AG09319 (cell line): ENCODE measurements around the gene FMNL2.

ENCODE experiments used
- DNase-seq: peaks from one replicate; pipeline ENCODE4 v3.0.0-alpha.2; 2010; ENCODE audit warnings: low read depth; ENCODE audit errors: extremely low read depth
- TF ChIP-seq, protein P1 (sequence below): IDR thresholded peaks from 2 replicates; pipeline ENCODE4 v1.5.1; 2011; ENCODE audit warnings: low read depth, mild to moderate bottlenecking, inconsistent platforms, low read length, moderate library complexity

Gene FMNL2

DNA sequence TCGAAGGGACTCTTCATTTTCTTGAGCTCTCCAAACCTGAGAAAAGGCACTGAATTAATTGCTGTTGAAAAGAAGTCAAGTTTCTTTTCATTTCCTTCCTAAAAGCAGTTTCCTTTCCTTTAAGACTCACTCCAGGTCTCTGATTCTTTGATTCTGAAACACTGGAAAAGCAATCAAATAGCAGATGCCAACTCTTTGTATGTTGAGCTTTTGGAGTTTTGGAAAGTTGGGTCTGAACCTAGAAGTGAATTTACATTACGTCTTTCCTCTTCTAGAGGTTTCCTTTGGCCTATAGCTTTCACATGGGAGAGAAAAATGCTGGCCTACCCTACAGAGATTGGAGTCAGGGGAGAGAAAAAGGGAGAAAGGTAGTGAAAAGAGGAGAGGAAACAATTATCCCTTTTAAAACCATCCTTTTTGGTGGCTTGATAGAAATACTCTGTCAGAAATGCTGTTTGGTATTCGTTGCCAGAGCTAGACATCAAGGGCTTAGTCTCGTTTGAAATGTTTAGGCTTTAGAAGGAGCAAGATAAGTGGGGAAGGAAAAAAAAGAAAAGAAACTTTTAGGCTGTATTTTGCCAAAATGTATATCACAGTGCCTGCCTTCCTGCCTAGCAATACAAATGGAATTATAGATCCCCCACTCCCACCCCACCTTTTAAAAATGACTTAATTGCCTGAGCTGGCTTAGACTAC lies 194.6 kb downstream of the FMNL2 start:
- DNase-seq = no peak
- TF ChIP-seq, protein P1, sequence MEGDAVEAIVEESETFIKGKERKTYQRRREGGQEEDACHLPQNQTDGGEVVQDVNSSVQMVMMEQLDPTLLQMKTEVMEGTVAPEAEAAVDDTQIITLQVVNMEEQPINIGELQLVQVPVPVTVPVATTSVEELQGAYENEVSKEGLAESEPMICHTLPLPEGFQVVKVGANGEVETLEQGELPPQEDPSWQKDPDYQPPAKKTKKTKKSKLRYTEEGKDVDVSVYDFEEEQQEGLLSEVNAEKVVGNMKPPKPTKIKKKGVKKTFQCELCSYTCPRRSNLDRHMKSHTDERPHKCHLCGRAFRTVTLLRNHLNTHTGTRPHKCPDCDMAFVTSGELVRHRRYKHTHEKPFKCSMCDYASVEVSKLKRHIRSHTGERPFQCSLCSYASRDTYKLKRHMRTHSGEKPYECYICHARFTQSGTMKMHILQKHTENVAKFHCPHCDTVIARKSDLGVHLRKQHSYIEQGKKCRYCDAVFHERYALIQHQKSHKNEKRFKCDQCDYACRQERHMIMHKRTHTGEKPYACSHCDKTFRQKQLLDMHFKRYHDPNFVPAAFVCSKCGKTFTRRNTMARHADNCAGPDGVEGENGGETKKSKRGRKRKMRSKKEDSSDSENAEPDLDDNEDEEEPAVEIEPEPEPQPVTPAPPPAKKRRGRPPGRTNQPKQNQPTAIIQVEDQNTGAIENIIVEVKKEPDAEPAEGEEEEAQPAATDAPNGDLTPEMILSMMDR = no peak

DNA sequence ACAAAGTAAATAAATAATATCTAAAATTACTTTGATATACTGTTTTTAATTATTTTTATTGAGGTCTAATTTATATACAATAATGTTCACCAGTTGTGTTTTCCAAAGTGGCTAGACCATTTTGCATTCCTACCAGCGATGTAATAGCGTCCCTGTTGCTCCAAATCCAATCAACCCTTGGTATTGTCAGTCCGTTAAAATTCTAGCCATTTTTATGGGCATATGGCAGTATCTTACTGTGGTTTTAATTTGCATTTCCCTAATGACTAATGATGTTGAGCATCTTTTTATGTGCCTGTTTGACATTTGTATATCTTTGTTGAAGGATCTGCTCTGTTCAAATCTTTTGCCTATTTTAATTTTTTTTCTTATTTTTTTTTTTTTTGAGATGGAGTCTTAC lies 197.3 kb downstream of the FMNL2 start:
- no peak for DNase-seq
- TF ChIP-seq, protein P1 = no peak

DNA sequence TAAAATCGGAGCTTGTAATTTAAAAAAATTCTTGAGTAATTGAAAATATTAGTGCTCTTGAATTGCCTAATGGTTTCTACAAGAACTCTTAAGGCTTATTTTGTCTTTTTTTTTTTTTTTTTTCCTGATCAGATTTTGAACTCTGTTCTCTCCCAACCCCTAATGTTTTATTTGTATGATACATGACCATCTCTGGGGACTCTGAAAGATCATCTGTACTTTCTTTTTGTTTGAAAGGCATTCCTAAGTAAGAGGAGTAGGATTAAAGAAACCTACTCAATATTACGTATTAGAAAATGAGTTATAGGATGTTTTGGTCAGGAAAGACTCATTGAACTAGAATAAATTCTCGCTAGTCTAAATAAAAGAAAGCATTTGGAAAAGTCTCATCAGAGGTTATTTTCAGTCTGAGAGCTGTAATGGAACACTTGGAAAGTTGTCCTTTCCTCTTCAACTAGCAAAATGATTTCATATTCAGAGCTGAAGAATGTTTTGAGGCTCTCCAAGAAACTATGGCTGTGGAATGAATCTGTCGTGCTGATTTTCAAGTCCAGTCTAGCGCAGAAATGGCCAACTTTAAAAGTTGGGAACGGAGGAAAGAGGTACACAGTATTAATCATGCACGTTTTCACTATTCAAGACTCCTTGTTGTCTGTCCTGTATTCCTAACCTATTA lies 199.6 kb downstream of the FMNL2 start:
- no peak for DNase-seq
- TF ChIP-seq, protein P1 = no peak

DNA sequence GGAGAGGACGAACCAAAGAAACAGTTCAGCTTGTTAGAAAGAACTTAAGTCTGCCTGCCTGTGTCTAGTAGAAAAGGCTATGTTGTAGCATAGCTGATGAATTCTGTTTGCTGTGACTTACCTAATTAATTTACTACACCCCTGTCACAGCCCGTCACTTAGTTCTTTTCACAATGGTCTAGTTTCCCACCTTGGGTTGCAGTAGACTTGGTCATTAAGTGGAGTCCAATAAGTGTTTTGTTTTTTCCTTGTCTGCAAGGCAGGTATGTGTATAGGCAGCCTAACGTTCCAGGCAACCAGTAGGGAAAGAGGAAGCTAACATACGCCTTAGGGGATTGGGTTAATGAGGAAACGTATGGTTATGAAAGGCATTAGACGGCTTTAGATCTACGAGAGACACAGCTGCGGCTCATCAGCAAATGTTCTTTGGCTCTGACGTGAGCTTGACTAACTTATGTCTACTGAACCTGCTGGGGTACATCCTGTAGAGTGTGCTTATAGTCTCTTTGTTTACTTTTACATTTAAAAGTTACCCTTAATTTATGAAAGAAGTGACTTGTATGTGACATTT lies 202.2 kb downstream of the FMNL2 start:
- DNase-seq = no peak
- TF ChIP-seq, protein P1 = no peak

DNA sequence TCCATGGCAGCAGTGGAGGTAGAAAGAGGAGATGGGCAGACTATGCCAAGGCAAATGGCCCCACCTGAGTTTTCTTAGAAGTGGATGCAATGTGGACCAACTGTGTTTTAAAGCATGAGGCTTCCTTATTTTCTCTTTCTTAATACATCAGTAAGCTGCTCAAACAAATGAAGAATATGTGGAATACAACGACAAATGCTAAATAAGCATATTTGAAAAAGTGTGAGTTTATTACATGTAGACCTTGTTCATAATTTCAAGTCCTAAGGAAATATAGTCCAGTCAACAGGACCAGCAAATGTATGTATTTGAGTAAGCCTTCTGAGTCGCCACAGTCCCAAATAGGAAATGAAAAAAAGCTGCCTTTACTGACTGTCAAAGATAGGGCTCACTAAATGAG lies 204.4 kb downstream of the FMNL2 start:
- TF ChIP-seq, protein P1 = no peak
- DNase-seq = no peak

DNA sequence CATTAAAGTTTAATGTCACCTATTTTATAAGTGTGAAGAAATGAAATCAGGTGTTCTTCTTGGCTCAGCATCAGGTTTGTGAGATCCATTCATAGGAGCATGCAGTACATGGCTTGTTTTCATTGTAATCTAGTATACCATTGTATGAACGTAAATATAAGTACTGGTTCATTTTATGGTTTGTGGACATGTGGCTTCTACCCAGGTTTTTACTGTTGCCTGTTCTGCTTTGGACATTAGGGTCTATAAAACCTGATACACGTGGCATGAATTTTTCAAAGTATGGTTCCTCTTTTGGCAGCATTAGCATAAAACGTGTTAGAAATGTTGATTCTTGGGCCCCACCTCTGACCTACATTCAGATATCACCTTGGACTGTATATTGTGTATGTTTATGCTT lies 206.7 kb downstream of the FMNL2 start:
- no peak for DNase-seq
- TF ChIP-seq, protein P1 = no peak

DNA sequence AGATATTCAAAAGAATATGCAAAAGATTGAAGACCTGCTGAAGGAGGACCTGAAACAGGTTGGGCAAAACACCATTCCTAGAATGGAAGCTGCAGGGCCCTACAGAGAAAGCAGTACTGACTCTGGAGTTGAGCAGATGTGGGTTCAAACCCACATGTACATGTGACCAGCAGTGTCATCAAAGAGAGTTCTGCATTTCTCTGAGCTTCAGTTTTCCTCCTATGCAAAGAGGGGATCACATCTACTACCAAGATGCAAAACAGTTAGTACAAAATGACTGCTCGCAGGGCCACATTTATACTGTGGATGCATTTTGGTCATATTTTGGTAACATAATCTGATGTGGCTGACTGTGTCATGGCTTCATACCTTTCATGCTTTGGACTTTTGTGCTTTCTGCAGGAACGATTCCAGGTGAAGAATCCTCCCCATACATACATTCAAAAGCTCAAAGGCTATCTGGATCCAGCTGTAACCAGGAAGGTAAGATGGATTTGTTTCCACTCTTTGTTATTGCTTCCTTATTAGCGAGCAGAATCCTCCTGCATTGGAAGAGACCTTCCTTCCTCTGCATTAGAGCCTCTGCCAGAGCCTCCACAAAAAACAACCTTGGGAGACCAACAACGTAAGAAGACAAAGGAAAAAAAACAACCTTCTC lies 207.5 kb downstream of the FMNL2 start:
- TF ChIP-seq, protein P1 = no peak
- DNase-seq = no peak
